OCI-M2 (cell line): ENCODE data around the gene COLGALT1.
"Not testable (repeated sequence)": the region's sequence is repeated elsewhere in the genome, so short reads cannot be mapped to it uniquely, and the experiment has no call there.

ENCODE experiments used
- DNase-seq: peaks from one replicate; lab custom pipeline; 2025; ENCODE audit not compliant: unreplicated experiment; lab: John Stamatoyannopoulos, UW

Gene COLGALT1

GRCh38 chr19:17556995-17557394, 1.5 kb downstream of the COLGALT1 start:
- no peak for DNase-seq

- DNase-seq, result no peak
Observed at GRCh38 chr19:17557466-17557865, 2.0 kb downstream of the COLGALT1 start.

GRCh38 chr19:17560205-17560595, 4.8 kb downstream of the COLGALT1 start:
- DNase-seq, result no peak

- no peak for DNase-seq
Observed at GRCh38 chr19:17562097-17562496, 6.6 kb downstream of the COLGALT1 start.

GRCh38 chr19:17562561-17562960, 7.1 kb downstream of the COLGALT1 start:
- DNase-seq, result no peak

GRCh38 chr19:17564781-17565180, 9.3 kb downstream of the COLGALT1 start:
- DNase-seq, result no peak

GRCh38 chr19:17565611-17566010, 10.2 kb downstream of the COLGALT1 start:
- DNase-seq, result no peak

GRCh38 chr19:17567940-17568339, 12.5 kb downstream of the COLGALT1 start:
- DNase-seq, result no peak

- DNase-seq, result not testable (repeated sequence)
Observed at GRCh38 chr19:17570291-17570690, 14.8 kb downstream of the COLGALT1 start.

GRCh38 chr19:17570791-17571190, 15.3 kb downstream of the COLGALT1 start:
- DNase-seq, result no peak

GRCh38 chr19:17572638-17573037, 17.2 kb downstream of the COLGALT1 start:
- DNase-seq, result no peak

GRCh38 chr19:17575871-17576757, 20.7 kb downstream of the COLGALT1 start:
- no peak for DNase-seq

GRCh38 chr19:17576758-17577456, 21.5 kb downstream of the COLGALT1 start:
- DNase-seq, result no peak

GRCh38 chr19:17577457-17578097, 22.1 kb downstream of the COLGALT1 start:
- no peak for DNase-seq

- DNase-seq, result no peak
Observed at GRCh38 chr19:17579661-17580244, 24.3 kb downstream of the COLGALT1 start.

GRCh38 chr19:17580470-17581144, 25.2 kb downstream of the COLGALT1 start:
- no peak for DNase-seq

GRCh38 chr19:17581211-17581874, 25.9 kb downstream of the COLGALT1 start:
- DNase-seq, result no peak

- DNase-seq, result no peak
Observed at GRCh38 chr19:17582613-17583012, 27.2 kb downstream of the COLGALT1 start.

GRCh38 chr19:17584132-17584531, 28.7 kb downstream of the COLGALT1 start:
- no peak for DNase-seq

GRCh38 chr19:17585395-17585794, 29.9 kb downstream of the COLGALT1 start:
- not testable (repeated sequence) for DNase-seq
